Measurements from ENCODE around the gene NR3C1.
A peak's percentile ranks its signal among the peaks of the same experiment; 100 is the strongest.

Gene NR3C1

DNA sequence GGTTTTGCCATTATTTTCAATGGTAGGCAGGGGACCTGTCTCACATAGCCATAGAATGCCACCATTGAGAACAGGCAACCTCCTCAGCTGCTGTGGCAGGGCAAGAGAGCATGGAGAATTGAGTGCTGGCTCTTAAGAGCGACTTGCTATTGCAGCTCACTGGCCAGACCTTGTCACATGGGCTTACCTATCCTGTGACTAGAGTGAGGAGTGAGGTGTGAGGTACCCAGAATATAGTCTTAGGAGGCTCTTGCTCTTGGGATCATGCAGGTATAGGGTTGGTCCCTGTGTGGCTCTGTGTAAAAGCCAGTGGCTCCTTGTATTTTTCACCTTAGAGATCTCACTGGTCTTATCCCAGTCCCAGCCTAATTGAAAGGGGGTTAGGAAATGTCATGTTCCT, 39.8 kb upstream of the NR3C1 start:
- no peak for DNase-seq (ENCODE audit: extremely low spot score)
- CTCF ChIA-PET: interaction anchor here (1.0 kb wide), 1 partner anchor 41 kb away, joined by 3 read pairs; no protein-coding TSS in a partner anchor
- POLR2A ChIA-PET: no interaction called here
- TF ChIP-seq, protein P1, sequence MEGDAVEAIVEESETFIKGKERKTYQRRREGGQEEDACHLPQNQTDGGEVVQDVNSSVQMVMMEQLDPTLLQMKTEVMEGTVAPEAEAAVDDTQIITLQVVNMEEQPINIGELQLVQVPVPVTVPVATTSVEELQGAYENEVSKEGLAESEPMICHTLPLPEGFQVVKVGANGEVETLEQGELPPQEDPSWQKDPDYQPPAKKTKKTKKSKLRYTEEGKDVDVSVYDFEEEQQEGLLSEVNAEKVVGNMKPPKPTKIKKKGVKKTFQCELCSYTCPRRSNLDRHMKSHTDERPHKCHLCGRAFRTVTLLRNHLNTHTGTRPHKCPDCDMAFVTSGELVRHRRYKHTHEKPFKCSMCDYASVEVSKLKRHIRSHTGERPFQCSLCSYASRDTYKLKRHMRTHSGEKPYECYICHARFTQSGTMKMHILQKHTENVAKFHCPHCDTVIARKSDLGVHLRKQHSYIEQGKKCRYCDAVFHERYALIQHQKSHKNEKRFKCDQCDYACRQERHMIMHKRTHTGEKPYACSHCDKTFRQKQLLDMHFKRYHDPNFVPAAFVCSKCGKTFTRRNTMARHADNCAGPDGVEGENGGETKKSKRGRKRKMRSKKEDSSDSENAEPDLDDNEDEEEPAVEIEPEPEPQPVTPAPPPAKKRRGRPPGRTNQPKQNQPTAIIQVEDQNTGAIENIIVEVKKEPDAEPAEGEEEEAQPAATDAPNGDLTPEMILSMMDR (IDR thresholded peaks at IDR 0.05; ENCODE audit: control extremely low read depth, extremely low read depth, low read depth, missing control alignments): no peak

GRCh38 chr5:143442385-143442784, 38.9 kb upstream of the NR3C1 start:
- ChIA-PET CTCF (interaction anchor here (0.7 to 1.4 kb wide), 2 partner anchors 12 to 18 kb away, joined by 3 to 4 read pairs; no protein-coding TSS in a partner anchor), POLR2A (no interaction called here)
- no peak for DNase-seq (ENCODE audit: extremely low spot score)
- TF ChIP-seq, protein P1 (IDR thresholded peaks at IDR 0.05; ENCODE audit: control extremely low read depth, extremely low read depth, low read depth, missing control alignments): no peak

- DNase-seq (ENCODE audit: extremely low spot score): no peak
- TF ChIP-seq, protein P1 (IDR thresholded peaks at IDR 0.05; ENCODE audit: control extremely low read depth, extremely low read depth, low read depth, missing control alignments): no peak
- ChIA-PET POLR2A (no interaction called here), CTCF (interaction anchor here (1.0 to 1.6 kb wide), 3 partner anchors 10 to 20 kb away, joined by 3 to 5 read pairs (median 3); no protein-coding TSS in a partner anchor)
Measured at GRCh38 chr5:143440448-143441115, 37.1 kb upstream of the NR3C1 start.

- DNase-seq (ENCODE audit: extremely low spot score): no peak
- TF ChIP-seq, protein P1 (IDR thresholded peaks at IDR 0.05; ENCODE audit: control extremely low read depth, extremely low read depth, low read depth, missing control alignments): no peak
- ChIA-PET POLR2A (no interaction called here), CTCF (no interaction called here)
Measured at GRCh38 chr5:143437666-143438273, 34.3 kb upstream of the NR3C1 start.

DNA sequence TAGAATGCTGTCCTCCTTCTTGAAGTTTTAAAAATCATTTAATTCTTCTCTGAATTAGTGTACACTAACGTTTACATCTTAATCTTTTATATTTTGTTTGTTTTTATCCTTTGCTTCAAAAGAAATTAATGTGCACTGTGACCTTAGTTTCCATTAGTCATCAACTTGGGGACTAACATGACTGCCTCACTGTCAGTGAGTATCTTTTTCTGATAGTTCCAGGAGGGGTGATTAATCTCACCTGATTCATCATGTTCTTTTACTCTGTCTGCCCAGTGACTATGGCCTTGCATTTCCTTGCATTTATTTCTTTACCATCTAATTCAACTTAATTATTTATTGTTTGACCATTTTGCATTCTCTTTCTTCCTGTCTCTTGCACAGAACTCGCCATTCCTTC, 33.4 kb upstream of the NR3C1 start:
- no peak for DNase-seq (ENCODE audit: extremely low spot score)
- POLR2A ChIA-PET: no interaction called here
- CTCF ChIA-PET: interaction anchor here (1.0 kb wide), 1 partner anchor 10 kb away, joined by 4 read pairs; no protein-coding TSS in a partner anchor
- TF ChIP-seq, protein P1 (IDR thresholded peaks at IDR 0.05; ENCODE audit: control extremely low read depth, extremely low read depth, low read depth, missing control alignments): no peak

DNA sequence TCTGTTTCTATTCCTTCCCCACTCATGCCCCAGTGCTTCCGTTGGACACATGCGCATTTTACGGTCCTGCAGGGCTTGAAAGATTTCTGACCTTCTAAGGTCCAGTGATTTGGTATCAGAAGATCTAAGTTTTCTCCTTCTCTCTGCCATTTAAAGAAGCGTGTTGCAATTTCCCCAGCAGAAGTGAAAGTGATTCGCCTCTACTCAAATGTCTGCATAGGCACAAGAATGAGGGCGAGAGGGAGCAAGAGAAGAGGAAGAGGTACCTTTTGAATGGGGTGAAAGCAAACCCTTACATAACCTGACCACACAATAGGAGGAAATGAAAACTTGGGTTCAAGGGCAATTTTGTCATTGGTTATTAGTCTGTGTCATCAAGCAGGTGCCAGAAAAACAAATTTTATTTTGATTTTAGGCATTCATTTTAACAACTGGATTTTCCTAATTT, 31.7 kb upstream of the NR3C1 start:
- TF ChIP-seq, protein P1 (IDR thresholded peaks at IDR 0.05; ENCODE audit: control extremely low read depth, extremely low read depth, low read depth, missing control alignments): no peak
- CTCF ChIA-PET: interaction anchor here (0.8 to 3.0 kb wide), 3 partner anchors 11 to 389 kb away, joined by 3 to 8 read pairs (median 6); no protein-coding TSS in a partner anchor
- POLR2A ChIA-PET: no interaction called here
- peak; percentile 76 for DNase-seq (ENCODE audit: extremely low spot score)
